ENCODE results near the gene MAP3K3. TPM values are rescaled to one million over a fixed set of nuclear protein-coding genes. Genes with fewer than 3 reads are reported as not detected.

The MAP3K3 gene
- total and polyA plus RNA-seq, 2 experiments from 2014 or later, result 28.1 to 31.9 TPM

- no peaks in the 10 kb centered on the region for H3K4me1 ChIP-seq (ENCODE audit: low read depth)
- no peaks in the 10 kb centered on the region for H3K9me3 ChIP-seq (ENCODE audit: low read depth)
- peak in 1 of 2 donors; percentile 3 for DNase-seq (ENCODE audit: low read depth in 1 of 2, low spot score in 1 of 2)
- peaks cover 5% of the 10 kb centered on the region for H3K36me3 ChIP-seq
- no peak overlapping the region for H3K27ac ChIP-seq
- no peak overlapping the region for H3K4me3 ChIP-seq
- no peak for TF ChIP-seq CTCF (IDR thresholded peaks at IDR 0.05; ENCODE audit: low read depth, low read length)
- no peaks in the 10 kb centered on the region for H3K27me3 ChIP-seq
Observed at GRCh38 chr17:63652106-63652505, 29.9 kb downstream of the MAP3K3 start.

DNA sequence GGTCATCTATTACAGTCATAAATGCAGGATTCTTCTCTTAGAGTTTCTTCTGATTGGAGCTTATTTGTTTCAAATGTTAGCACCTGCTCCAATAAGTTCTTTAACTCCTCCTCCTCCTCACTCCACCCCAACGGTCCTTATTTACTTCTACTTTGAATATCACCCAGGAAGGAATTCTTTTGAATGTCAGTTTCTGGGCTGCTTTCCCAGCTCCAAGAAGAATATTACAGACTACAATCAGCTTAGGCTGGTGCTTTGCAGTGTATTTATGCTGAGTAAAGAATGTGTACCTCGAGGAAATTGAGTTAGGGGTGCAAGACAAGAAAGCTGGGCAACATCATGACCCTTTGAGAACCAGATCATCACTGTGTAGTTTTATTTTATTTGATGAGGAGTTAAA is 30.8 kb downstream of the MAP3K3 start:
- TF ChIP-seq CTCF (IDR thresholded peaks at IDR 0.05; ENCODE audit: low read depth, low read length), result no peak
- Histone ChIP-seq H3K27ac (no peak overlapping the region), H3K27me3 (no peaks in the 10 kb centered on the region), H3K36me3 (peaks cover 9% of the 10 kb centered on the region), H3K9me3 (ENCODE audit: low read depth) (no peaks in the 10 kb centered on the region), H3K4me3 (no peak overlapping the region), H3K4me1 (ENCODE audit: low read depth) (no peaks in the 10 kb centered on the region)
- DNase-seq (ENCODE audit: low read depth in 1 of 2, low spot score in 1 of 2), result peak in 1 of 2 donors; percentile 8

DNA sequence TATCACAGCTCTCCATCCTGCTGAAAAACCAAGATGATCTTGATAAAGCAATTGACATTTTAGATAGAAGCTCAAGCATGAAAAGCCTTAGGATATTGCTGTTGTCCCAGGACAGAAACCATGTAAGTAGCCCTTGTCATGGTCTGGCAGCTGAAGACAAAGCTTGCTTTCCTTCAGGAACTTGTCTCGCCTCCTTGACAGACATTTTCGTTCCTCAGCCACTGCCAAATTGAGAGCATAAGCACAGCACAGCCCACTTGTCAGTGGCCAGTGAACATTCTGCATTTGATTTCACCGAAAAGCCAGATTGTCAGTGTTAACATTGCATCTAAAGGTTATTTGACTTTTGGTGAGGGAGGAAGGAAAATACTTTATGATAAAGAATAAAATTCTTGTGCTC is 35.6 kb downstream of the MAP3K3 start:
- H3K27me3 ChIP-seq, result no peaks in the 10 kb centered on the region
- no peak overlapping the region for H3K4me3 ChIP-seq
- no peaks in the 10 kb centered on the region for H3K9me3 ChIP-seq (ENCODE audit: low read depth)
- no peak for TF ChIP-seq CTCF (IDR thresholded peaks at IDR 0.05; ENCODE audit: low read depth, low read length)
- peak overlapping the region; percentile 28 for H3K27ac ChIP-seq
- DNase-seq (ENCODE audit: low read depth in 1 of 2, low spot score in 1 of 2), result no peak
- H3K36me3 ChIP-seq, result peaks cover 20% of the 10 kb centered on the region
- H3K4me1 ChIP-seq (ENCODE audit: low read depth), result no peaks in the 10 kb centered on the region

- H3K27ac ChIP-seq, result peak overlapping the region; percentile 28
- no peak overlapping the region for H3K4me3 ChIP-seq
- peak in 1 of 2 donors; percentile 45 for DNase-seq (ENCODE audit: low read depth in 1 of 2, low spot score in 1 of 2)
- TF ChIP-seq CTCF (IDR thresholded peaks at IDR 0.05; ENCODE audit: low read depth, low read length), result no peak
- peaks cover 20% of the 10 kb centered on the region for H3K36me3 ChIP-seq
- H3K4me1 ChIP-seq (ENCODE audit: low read depth), result no peaks in the 10 kb centered on the region
- no peaks in the 10 kb centered on the region for H3K27me3 ChIP-seq
- no peaks in the 10 kb centered on the region for H3K9me3 ChIP-seq (ENCODE audit: low read depth)
Observed at GRCh38 chr17:63658366-63658765, 36.1 kb downstream of the MAP3K3 start.

DNA sequence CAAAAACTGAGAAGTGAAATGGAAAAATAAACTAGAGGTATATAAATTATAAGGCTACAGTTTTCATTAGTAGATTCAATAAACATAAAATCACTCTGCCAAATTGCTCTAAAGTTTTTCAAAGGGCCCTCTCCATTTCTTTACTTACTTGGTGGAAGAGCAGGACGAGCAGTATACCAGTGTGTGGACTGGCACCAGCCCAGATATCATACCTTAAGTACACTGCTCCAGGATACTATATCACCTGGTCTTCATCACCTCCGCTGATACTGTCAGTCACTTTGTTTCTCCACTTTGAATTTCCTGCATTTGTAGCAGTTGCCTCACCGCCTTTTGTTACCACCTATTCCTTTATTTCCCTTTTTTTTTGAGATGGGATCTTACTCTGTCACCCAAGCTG is 37.6 kb downstream of the MAP3K3 start:
- H3K4me1 ChIP-seq (ENCODE audit: low read depth), result no peaks in the 10 kb centered on the region
- H3K36me3 ChIP-seq, result peaks cover 15% of the 10 kb centered on the region
- no peak overlapping the region for H3K4me3 ChIP-seq
- no peaks in the 10 kb centered on the region for H3K27me3 ChIP-seq
- DNase-seq (ENCODE audit: low read depth in 1 of 2, low spot score in 1 of 2), result no peak
- H3K27ac ChIP-seq, result no peak overlapping the region
- no peak for TF ChIP-seq CTCF (IDR thresholded peaks at IDR 0.05; ENCODE audit: low read depth, low read length)
- no peaks in the 10 kb centered on the region for H3K9me3 ChIP-seq (ENCODE audit: low read depth)
